WTC11 (cell line): ENCODE measurements around the gene KCTD16.

Experiments
- CTCF ChIP-seq: fragments of 200-600 bp; IDR thresholded peaks from 2 replicates; pipeline ENCODE4 v1.8.0; 2022; ENCODE audit warnings: antibody characterized with exemption
- FOXK1 ChIP-seq: sonication (generic); formaldehyde crosslinking; IDR thresholded peaks from 2 replicates; pipeline ENCODE4 v1.8.0; 2022; ENCODE audit warnings: mild to moderate bottlenecking, moderate library complexity, missing genetic modification reagents
- MAX ChIP-seq: sonication (generic); formaldehyde crosslinking; IDR thresholded peaks from 2 replicates; pipeline ENCODE4 v1.8.0; 2022; ENCODE audit warnings: mild to moderate bottlenecking, missing genetic modification reagents
- PREB ChIP-seq: sonication (generic); formaldehyde crosslinking; IDR thresholded peaks from 2 replicates; pipeline ENCODE4 v1.8.1; 2022; ENCODE audit warnings: mild to moderate bottlenecking, missing genetic modification reagents, moderate library complexity, borderline replicate concordance
- ZBTB43 ChIP-seq: sonication (generic); formaldehyde crosslinking; IDR thresholded peaks from 2 replicates; pipeline ENCODE4 v1.8.1; 2023; ENCODE audit warnings: mild to moderate bottlenecking, missing genetic modification reagents
- ZNF232 ChIP-seq: sonication (generic); formaldehyde crosslinking; IDR thresholded peaks from 2 replicates; pipeline ENCODE4 v1.8.0; 2022; ENCODE audit warnings: mild to moderate bottlenecking, missing genetic modification reagents
- ZNF281 ChIP-seq: sonication (generic); formaldehyde crosslinking; IDR thresholded peaks from 2 replicates; pipeline ENCODE4 v1.8.0; 2023; ENCODE audit warnings: mild to moderate bottlenecking, missing genetic modification reagents

- TF ChIP-seq ZNF281 (CRISPR knock-in tag) (no peak), CTCF (no peak), MAX (CRISPR knock-in tag) (no peak), ZNF232 (CRISPR knock-in tag) (no peak), PREB (CRISPR knock-in tag) (no peak), ZBTB43 (CRISPR knock-in tag) (no peak), FOXK1 (no peak)
Observed at GRCh38 chr5:144248015-144248414, 77.3 kb downstream of the KCTD16 start.
